Adrenal gland (tissue), 12 donors: ENCODE data around the gene XPC. TPM values are rescaled to one million over a fixed set of nuclear protein-coding genes. Genes with fewer than 3 reads are reported as not detected.

Source experiments
- DNase-seq, 7 donors: peaks; one replicate each; pipeline ENCODE4 v3.0.0-alpha.2; 2019 to 2020
- H3K27ac ChIP-seq, 5 donors: fragments of 200-600 bp; sonication (generic) in 4 of 5; 1 replicate in 3 of 5; 2 replicates in 2 of 5; pipeline versions ENCODE4 v1.5.1 to v1.8.0; 2016 to 2020; ENCODE audit warnings: mild to moderate bottlenecking in 1 of 5
- H3K27me3 ChIP-seq: fragments of 200-600 bp; 2 replicates; pipeline ENCODE4 v1.8.0; 2021
- H3K36me3 ChIP-seq, 2 donors: fragments of 200-600 bp; replicated peaks in 1 of 2; 1 replicate in 1 of 2; 2 replicates in 1 of 2; pipeline versions ENCODE4 v1.5.1 to v1.8.0; 2018 to 2022
- H3K4me1 ChIP-seq, 2 donors: fragments of 200-600 bp; replicated peaks in 1 of 2; 1 replicate in 1 of 2; 2 replicates in 1 of 2; pipeline versions ENCODE4 v1.5.1 to v1.8.0; 2018 to 2021
- H3K4me3 ChIP-seq, 4 donors: fragments of 200-600 bp; sonication (generic) in 3 of 4; one replicate each; pipeline ENCODE4 v1.5.1; 2016 to 2018
- H3K9me3 ChIP-seq, 3 donors: fragments of 200-600 bp; sonication (generic) in 1 of 3; replicated peaks in 1 of 3; 1 replicate in 2 of 3; 2 replicates in 1 of 3; pipeline versions ENCODE4 v1.5.1 to v1.8.0; 2016 to 2021
- CTCF ChIP-seq, 6 experiments: fragments of 450-650 bp in 4 of 6; fragments of 200-600 bp in 2 of 6; sonication (generic) in 1 of 6; IDR thresholded peaks; 1 replicate in 5 of 6; 2 replicates in 1 of 6; pipeline versions ENCODE4 v1.5.1 to v1.8.0; 2016 to 2021; ENCODE audit warnings: antibody characterized with exemption in 6 of 6, mild to moderate bottlenecking in 2 of 6, moderate library complexity in 1 of 6
- POLR2A ChIP-seq, 2 donors: fragments of 450-650 bp; IDR thresholded peaks; one replicate each; pipeline ENCODE4 v1.6.1; 2017; ENCODE audit warnings: antibody characterized with exemption in 2 of 2, mild to moderate bottlenecking in 2 of 2, moderate library complexity in 1 of 2
- WGBS, 4 donors: extraction: QIAGEN DNeasy Blood & Tissue Kit in 2 of 4; methylation state at CpG; one replicate each; pipeline versions ENCODE4 v1.1.5 to v1.1.7; 2013 to 2017; 5-methylcytosine and 5-hydroxymethylcytosine counted together
- intact Hi-C, 2 donors: fragments of 100-400 bp; cut with DNase I; formaldehyde crosslinking; loops; one replicate each; pipeline versions ENCODE4 v1.14.1 to v1.15.0; 2022 to 2023
- polyA plus RNA-seq, 3 donors: library from polyadenylated mRNA; stranded (reverse); fragments of 200-250 nt in 2 of 3; fragments of 350-450 nt in 1 of 3; fragmentation: Illumina TruSeq in 1 of 3; extraction: RNeasy Lipid Tissue Mini Kit (QIAGEN cat#74804) in 1 of 3; gene quantifications; one replicate each; pipeline ENCODE4 v1.2.3, GENCODE V29; 2013 to 2014
- total RNA-seq, 9 donors: library from RNA; depleted of rRNA in 4 of 9; stranded (reverse); fragments of >200 nt in 4 of 9; fragments of 120-200 nt in 1 of 9; fragmentation: NEBNext Ultra II Directional in 1 of 9; extraction: Animal tissue kit (Norgen Biotek cat#: 25700) in 1 of 9; gene quantifications; one replicate each; pipeline versions ENCODE4 v1.1.0 to v1.2.4, GENCODE V29; 2013 to 2023
- donor health status: healthy with polysubstance abuse.
- donor health status: Bipolar disorder and iron deficiency.
- donor health status: DM: yes; HTN: yes; CAD: no.
- donor health status: DM: no; HTN: no; CAD: no.
- donor health status: DM: no; HTN: no; CAD: no.
- donor health status: DM: yes; HTN: yes; CAD: no.

XPC gene
- total and polyA plus RNA-seq, 12 donors: 15.6 to 66.5 (median 31.4) TPM

GRCh38 chr3:14139771-14140170 lies 38.6 kb downstream of the XPC start:
- TF ChIP-seq POLR2A (IDR thresholded peaks at IDR 0.05): no peak
- no peak for TF ChIP-seq CTCF (IDR thresholded peaks at IDR 0.05)
- WGBS, 4 donors: 84 to 94% (median 91%) methylated on average over 4 to 5 of the region's 5 CpGs
- intact Hi-C loops: no loop called here
- Histone ChIP-seq H3K27me3 (no peaks in the 10 kb centered on the region), H3K9me3 (no peaks in the 10 kb centered on the region), H3K36me3 (peaks cover 0 to 74% of the 10 kb centered on the region in 2 donors), H3K27ac (no peak overlapping the region), H3K4me3 (no peak overlapping the region), H3K4me1 (peaks cover 15 to 33% of the 10 kb centered on the region in 2 donors)
- DNase-seq: peak in 1 of 7 donors; percentile 50

- no peaks in the 10 kb centered on the region for H3K9me3 ChIP-seq
- peak in 2 of 7 donors; percentile 9 to 46 for DNase-seq
- TF ChIP-seq CTCF (IDR thresholded peaks at IDR 0.05): no peak
- no peak for TF ChIP-seq POLR2A (IDR thresholded peaks at IDR 0.05)
- H3K27me3 ChIP-seq: no peaks in the 10 kb centered on the region
- intact Hi-C loops: no loop called here
- H3K36me3 ChIP-seq: peaks cover 0 to 81% of the 10 kb centered on the region in 2 donors
- H3K4me1 ChIP-seq: peaks cover 9 to 26% of the 10 kb centered on the region in 2 donors
- H3K4me3 ChIP-seq: no peak overlapping the region
- WGBS, 4 donors: 86 to 97% (median 90%) methylated on average over 4 to 14 of the region's 14 CpGs
- H3K27ac ChIP-seq: no peak overlapping the region
Measured at GRCh38 chr3:14138878-14139655, 39.3 kb downstream of the XPC start.

- Histone ChIP-seq H3K4me1 (peaks cover 1 to 18% of the 10 kb centered on the region in 2 donors), H3K36me3 (peaks cover 0 to 89% of the 10 kb centered on the region in 2 donors), H3K4me3 (no peak overlapping the region), H3K27ac (peak overlapping the region in 1 of 5 donors; percentile 37), H3K27me3 (no peaks in the 10 kb centered on the region), H3K9me3 (no peaks in the 10 kb centered on the region)
- TF ChIP-seq POLR2A (IDR thresholded peaks at IDR 0.05) (no peak), CTCF (IDR thresholded peaks at IDR 0.05) (no peak)
- 91 to 95% (median 92%) methylated on average over 16 of the region's 16 CpGs for WGBS, 4 donors
- intact Hi-C loops: no loop called here
- peak in 2 of 7 donors; percentile 10 to 43 for DNase-seq
Measured at GRCh38 chr3:14138109-14138877, 40.1 kb downstream of the XPC start.

GRCh38 chr3:14137445-14137844 lies 41.0 kb downstream of the XPC start:
- 39 to 63% (median 56%) methylated on average over 2 to 3 of the region's 3 CpGs for WGBS, 4 donors
- peak overlapping the region in 2 of 5 donors; percentile 33 to 37 for H3K27ac ChIP-seq

More at GRCh38 chr3:14137445-14137844, 41.0 kb downstream of the XPC start:
- peaks cover 0 to 11% of the 10 kb centered on the region in 2 donors for H3K4me1 ChIP-seq
- peaks cover 0 to 92% of the 10 kb centered on the region in 2 donors for H3K36me3 ChIP-seq
- TF ChIP-seq POLR2A (IDR thresholded peaks at IDR 0.05): no peak
- TF ChIP-seq CTCF (IDR thresholded peaks at IDR 0.05): no peak
- DNase-seq: peak in 3 of 7 donors; percentile 38 to 56 (median 46)
- H3K27me3 ChIP-seq: no peaks in the 10 kb centered on the region
- no peaks in the 10 kb centered on the region for H3K9me3 ChIP-seq
- intact Hi-C loops: no loop called here
- no peak overlapping the region for H3K4me3 ChIP-seq
